AG09319 (cell line): ENCODE data around the gene ICAM5.

Experiments used
- DNase-seq: peaks from one replicate; pipeline ENCODE4 v3.0.0-alpha.2; 2010; ENCODE audit warnings: low read depth; ENCODE audit errors: extremely low read depth
- CTCF ChIP-seq: IDR thresholded peaks from 2 replicates; pipeline ENCODE4 v1.5.1; 2011; ENCODE audit warnings: low read depth, mild to moderate bottlenecking, inconsistent platforms, low read length, moderate library complexity

The ICAM5 gene

DNA sequence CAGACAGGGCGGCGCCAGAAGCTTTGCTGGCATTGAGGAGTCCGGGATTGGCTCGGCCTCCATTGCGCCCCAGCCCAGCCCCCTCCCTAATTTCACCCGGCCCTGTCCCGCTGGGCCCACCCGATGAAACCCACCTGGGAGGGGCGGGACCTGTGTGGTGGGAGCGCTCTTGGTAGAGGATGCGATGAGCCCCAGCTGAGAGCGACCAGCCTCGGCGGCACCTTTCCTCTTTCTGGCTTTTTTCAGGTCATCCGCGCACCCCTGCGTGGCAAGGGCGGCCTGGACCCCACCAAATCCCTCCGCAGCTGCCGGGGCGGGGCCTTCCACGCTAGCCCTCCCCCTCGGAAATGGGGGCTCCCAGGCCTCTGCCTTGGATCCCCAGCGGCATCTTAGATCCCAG is 19.7 kb downstream of the ICAM5 start, which contains the start of gene ZGLP1:
Gene ZGLP1 (minus strand): TSS at position 393 of the 400 bp plus-strand sequence.
- no peak for DNase-seq
- no peak for TF ChIP-seq CTCF

- TF ChIP-seq CTCF = no peak
- peak; percentile 46 for DNase-seq
Observed at GRCh38 chr19:10315335-10316214, 25.8 kb downstream of the ICAM5 start, which contains the start of gene FDX2. TSS of gene FDX2 (minus strand) at chr19:10316015. CDS start at chr19:10315996, 19 bp downstream.

DNA sequence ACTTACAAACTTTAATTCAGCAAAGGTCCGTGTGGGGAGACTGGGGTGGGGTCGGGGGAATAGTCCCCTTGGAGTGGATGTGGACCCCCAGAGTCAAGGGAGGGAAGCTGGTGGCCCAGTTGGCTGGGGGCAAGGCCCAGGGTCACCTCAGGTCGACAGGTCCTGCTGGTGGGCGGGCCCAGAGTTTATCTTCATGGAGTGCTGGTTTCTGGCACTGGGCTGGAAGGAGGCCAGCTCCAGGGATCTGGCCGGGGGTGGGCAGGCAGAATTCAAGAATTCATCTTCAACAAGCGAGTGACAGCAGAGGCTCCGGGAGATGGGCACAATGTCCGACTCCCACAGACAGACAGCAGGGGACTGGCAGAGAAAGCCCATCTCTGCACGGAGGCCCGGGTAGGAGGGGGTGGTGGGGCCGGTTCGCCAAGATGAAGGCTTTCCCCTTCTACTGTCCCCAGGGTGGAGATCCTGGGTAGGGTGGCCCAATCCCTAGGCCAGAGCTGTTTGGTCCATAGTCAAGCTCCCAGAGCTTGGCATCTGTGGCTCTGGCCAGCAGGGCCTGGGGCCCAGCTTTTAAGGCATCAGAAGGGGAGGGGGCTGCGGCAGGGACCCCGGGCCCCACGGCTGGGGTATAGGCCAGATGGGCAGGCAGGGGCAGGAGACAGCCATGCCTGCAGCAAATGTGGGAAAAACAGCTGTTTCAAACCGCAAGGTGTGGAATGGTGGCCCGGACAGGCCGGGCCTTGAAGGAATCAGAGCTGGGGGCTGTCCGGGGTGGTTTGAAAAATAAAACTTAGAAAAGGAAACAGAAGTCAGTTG is 26.7 kb downstream of the ICAM5 start:
- TF ChIP-seq CTCF = no peak
- DNase-seq = no peak

GRCh38 chr19:10317045-10317856 is 27.5 kb downstream of the ICAM5 start:
- TF ChIP-seq CTCF = no peak
- no peak for DNase-seq

DNA sequence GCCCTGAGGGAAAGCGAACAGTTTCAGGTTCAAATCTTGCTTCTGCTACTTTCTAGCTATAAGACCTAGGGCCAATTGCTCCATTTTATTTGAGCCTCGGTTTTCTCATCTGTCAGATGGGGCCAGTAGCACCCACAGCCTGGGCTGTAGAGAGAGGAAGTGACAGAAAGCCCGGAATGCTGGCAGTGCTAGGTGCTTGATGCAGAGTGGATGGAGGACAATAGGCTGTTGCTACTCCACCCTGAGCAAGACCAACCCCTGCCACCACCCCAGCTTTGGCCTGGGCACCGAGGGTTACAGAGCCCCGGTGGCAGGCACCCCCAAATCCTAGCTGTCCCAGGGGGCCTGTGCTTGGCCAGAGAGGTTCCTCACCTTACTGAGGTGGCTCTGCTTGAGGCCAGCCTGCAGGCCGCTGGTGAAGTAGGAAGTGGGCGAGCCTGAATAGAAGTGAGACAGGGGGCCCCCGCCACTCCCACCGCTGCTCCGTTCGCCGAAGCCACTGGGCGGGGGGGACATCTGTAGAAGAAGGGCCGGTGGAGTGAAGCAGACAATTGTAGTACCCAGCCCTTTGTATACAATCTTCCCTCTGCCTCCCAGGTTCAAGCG is 28.2 kb downstream of the ICAM5 start:
- TF ChIP-seq CTCF = no peak
- DNase-seq = no peak

DNA sequence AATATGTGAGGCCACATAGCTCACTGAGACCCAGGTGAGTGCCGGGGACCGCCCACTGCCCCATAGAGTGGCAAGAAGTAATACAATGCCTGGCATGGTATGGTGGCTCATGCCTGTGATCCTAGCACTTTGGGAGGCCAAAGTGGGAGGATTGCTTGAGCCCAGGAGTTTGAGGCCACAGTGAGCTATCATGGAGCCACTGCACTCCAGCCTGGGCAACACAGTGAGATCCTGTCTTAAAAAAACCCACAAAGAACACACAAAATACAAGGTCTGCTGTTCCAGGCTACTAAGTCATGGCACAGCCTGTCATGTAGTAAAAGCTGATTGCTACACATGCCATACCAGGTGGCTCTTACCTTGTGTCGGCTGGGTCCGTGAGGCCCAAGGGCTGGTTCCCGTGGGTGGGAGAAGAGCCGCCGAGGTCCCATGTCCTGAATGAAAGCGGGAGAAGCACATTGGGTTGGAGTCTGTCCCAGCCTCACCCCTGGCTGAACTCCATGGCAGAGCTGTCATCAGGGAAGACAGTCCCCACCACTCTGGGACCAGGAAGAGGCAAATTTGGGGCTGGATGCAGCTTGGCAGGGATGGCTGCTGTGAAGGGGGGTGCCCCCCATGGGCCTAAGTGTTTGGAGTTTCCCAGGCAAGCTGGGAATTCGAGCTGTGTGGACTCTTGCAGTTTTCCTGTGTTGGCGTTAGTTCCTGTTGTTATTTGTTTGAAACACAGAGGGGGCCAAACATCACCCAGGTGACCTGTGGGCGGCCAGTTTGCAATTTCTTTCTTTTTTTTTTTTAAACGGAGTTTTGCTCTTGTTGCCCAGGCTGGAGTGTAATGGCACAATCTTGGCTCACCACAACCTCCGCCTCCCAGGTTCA is 29.3 kb downstream of the ICAM5 start:
- DNase-seq = no peak

More for the DNA sequence above, 29.3 kb downstream of the ICAM5 start:
- no peak for TF ChIP-seq CTCF
